Measurements from ENCODE around the gene TNKS1BP1.

DNA sequence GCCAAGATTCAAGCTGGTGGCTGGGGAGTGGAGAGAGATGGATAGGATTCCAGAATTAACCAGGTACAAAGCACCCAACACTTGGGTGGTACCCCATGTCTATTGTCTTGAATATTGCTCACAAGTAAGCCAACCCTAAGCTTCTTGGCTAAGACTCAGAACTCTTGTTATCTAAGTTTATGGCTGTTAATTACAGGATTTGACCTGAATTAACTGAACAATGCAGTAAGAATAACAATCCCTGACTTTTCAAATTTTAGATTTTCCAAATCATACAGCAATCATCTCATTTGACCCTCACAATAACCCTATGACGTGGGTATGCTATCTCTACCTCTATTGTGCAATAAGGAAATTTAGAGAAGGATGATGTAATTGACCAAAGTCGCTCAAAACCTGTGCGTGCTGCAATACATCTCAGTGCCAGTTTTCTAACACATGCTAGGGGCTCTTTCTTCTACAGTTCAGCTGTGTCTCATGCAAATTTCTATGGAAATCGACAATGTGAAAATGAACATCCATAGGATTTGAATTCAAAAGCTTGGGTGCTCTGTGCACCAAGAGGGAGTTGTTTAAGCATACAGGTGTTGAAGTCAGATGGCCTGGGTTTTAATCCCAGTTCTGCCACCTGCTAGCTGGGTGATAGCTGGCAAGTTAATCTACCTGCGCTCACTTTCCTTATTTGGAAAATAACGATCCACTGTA is 47.6 kb downstream of the TNKS1BP1 start:
- TF ChIP-seq, protein P1, sequence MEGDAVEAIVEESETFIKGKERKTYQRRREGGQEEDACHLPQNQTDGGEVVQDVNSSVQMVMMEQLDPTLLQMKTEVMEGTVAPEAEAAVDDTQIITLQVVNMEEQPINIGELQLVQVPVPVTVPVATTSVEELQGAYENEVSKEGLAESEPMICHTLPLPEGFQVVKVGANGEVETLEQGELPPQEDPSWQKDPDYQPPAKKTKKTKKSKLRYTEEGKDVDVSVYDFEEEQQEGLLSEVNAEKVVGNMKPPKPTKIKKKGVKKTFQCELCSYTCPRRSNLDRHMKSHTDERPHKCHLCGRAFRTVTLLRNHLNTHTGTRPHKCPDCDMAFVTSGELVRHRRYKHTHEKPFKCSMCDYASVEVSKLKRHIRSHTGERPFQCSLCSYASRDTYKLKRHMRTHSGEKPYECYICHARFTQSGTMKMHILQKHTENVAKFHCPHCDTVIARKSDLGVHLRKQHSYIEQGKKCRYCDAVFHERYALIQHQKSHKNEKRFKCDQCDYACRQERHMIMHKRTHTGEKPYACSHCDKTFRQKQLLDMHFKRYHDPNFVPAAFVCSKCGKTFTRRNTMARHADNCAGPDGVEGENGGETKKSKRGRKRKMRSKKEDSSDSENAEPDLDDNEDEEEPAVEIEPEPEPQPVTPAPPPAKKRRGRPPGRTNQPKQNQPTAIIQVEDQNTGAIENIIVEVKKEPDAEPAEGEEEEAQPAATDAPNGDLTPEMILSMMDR (IDR thresholded peaks at IDR 0.05; ENCODE audit: borderline replicate concordance, extremely low read depth, low read length, poor library complexity, severe bottlenecking): no peak
- no peak for TF ChIP-seq EZH2 (IDR thresholded peaks at IDR 0.05; ENCODE audit: borderline replicate concordance, low read depth, low read length, severe bottlenecking)

Measured in DND-41 (cell line).